ENCODE data around the gene GREM2.

The GREM2 gene

GRCh38 chr1:240611619-240612480 is at the start of gene GREM2:
GREM2 (minus strand) TSS chr1:240612155; CDS start chr1:240493475, 118,680 bp downstream.
- DNase-seq (ENCODE audit: low read depth, low spot score): peak; percentile 41

GRCh38 chr1:240658312-240658960 is 46.5 kb upstream of the GREM2 start:
- no peak for DNase-seq (ENCODE audit: low read depth, low spot score)

- DNase-seq (ENCODE audit: low read depth, low spot score): no peak
Measured at GRCh38 chr1:240656531-240656930, 44.6 kb upstream of the GREM2 start.

GRCh38 chr1:240652961-240653409 is 41.0 kb upstream of the GREM2 start:
- no peak for DNase-seq (ENCODE audit: low read depth, low spot score)

GRCh38 chr1:240652549-240652948 is 40.6 kb upstream of the GREM2 start:
- DNase-seq (ENCODE audit: low read depth, low spot score): no peak

GRCh38 chr1:240650877-240651276 is 38.9 kb upstream of the GREM2 start:
- no peak for DNase-seq (ENCODE audit: low read depth, low spot score)

GRCh38 chr1:240649733-240650721 is 38.1 kb upstream of the GREM2 start:
- no peak for DNase-seq (ENCODE audit: low read depth, low spot score)

- DNase-seq (ENCODE audit: low read depth, low spot score): no peak
Measured at GRCh38 chr1:240646571-240647240, 34.8 kb upstream of the GREM2 start.

- no peak for DNase-seq (ENCODE audit: low read depth, low spot score)
Measured at GRCh38 chr1:240644732-240645131, 32.8 kb upstream of the GREM2 start.

- DNase-seq (ENCODE audit: low read depth, low spot score): no peak
Measured at GRCh38 chr1:240635466-240636256, 23.7 kb upstream of the GREM2 start.

- no peak for DNase-seq (ENCODE audit: low read depth, low spot score)
Measured at GRCh38 chr1:240630409-240630808, 18.5 kb upstream of the GREM2 start.

- no peak for DNase-seq (ENCODE audit: low read depth, low spot score)
Measured at GRCh38 chr1:240621249-240621648, 9.3 kb upstream of the GREM2 start.

- no peak for DNase-seq (ENCODE audit: low read depth, low spot score)
Measured at GRCh38 chr1:240619906-240620621, 8.1 kb upstream of the GREM2 start.

- DNase-seq (ENCODE audit: low read depth, low spot score): no peak
Measured at GRCh38 chr1:240619357-240619756, 7.4 kb upstream of the GREM2 start.

GRCh38 chr1:240618946-240619345 is 7.0 kb upstream of the GREM2 start:
- DNase-seq (ENCODE audit: low read depth, low spot score): no peak

GRCh38 chr1:240616018-240616417 is 4.1 kb upstream of the GREM2 start:
- DNase-seq (ENCODE audit: low read depth, low spot score): no peak

- no peak for DNase-seq (ENCODE audit: low read depth, low spot score)
Measured at GRCh38 chr1:240613356-240614142, 1.6 kb upstream of the GREM2 start.

GRCh38 chr1:240612811-240613210 is 856 bp upstream of the GREM2 start:
- DNase-seq (ENCODE audit: low read depth, low spot score): no peak

- DNase-seq (ENCODE audit: low read depth, low spot score): no peak
Measured at GRCh38 chr1:240611228-240611618, 732 bp downstream of the GREM2 start.
